NCI-H510A (cell line): ENCODE data around the gene GPR137.

Experiments
- DNase-seq: peaks from one replicate; lab custom pipeline; 2025; lab: John Stamatoyannopoulos, UW

Gene GPR137

DNA sequence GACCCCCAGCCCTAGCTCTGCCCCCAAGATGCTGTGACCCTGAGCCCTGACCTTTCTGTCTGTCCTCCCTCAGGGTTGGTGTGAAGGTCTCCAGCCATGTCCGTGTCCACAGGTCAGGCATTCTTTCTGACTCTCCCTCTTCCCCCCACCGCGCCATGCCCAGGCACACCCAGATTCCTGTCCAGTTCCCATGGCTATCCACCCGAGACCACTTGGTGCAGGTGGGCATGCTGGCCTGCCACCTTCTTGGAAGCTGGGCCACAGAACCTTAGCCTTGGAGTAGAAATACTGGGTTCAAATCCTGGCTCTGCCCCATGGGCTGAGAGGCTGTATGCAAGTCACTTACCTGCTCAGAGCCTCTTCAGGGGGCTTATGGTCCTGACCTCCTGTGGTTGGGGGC is 36.6 kb upstream of the GPR137 start:
- no peak for DNase-seq

- DNase-seq = no peak
Measured at GRCh38 chr11:64249563-64250414, 35.9 kb upstream of the GPR137 start.

DNA sequence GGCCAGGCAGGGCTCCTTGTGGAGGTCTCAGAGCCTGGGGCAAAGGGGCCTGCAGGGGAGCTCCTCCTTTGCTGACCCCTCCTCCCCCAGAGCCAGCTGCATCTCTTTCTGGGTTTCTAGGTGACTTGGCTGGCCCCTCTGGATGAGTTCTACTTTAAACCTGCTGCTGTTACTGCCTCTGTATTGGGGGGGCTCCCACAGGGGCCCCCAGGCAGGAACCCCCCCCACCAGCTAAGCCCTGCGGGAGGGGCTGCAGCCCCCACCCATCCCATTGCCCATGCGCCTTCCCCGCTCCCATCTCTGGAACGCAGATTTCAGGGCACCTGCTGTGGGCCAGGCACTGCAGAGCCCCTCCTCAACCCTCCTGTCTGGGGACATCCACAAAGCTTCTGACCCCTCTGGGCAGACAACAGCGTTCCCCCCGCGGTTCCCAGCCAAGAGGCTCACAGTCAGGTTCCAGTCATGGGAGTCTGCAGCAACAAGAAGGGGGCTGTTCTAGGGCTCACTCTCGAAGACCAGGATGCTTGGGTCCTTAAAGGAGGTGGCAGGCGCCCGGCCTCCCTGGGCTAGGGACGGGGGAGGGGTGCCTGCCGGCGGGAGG is 35.1 kb upstream of the GPR137 start:
- no peak for DNase-seq

DNA sequence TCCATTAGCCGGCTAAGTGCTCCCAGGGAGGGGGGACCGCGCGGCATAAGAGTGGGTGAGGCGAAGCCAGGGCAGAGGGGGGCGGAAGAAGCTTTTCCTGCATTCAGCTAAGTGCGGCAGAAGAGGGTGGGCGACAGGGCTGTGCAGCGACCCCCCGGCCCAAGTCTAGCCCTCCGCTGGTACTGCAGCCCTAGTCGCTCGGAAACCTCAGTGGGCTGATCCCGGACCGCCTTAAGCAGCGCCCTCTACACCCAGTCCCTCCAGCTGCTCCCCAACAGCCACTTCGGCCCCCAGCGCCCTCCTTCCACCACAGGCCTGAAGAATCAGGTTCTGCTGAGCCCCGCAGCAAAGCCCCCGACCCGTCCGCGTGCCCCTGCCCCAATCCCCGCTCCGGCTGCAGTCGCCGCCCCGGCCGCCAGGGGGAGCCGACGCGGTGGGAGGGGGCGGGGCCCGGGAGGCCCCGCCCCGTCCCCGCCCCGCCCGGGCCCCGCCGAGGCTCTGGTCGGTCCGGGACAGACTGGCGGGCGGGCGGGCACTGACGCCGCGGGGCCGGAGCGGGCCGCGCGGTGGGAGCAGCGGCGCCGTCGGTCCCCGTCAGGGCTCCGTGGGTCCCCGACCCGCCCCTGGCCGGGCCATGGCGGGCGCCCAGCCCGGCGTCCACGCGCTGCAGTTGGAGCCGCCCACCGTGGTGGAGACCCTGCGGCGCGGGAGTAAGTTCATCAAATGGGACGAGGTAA is 34.5 kb upstream of the GPR137 start, which contains the start of gene PLCB3:
Gene PLCB3 (plus strand): TSS at position 515 of the 737 bp plus-strand sequence. CDS start 120 bp downstream, at position 635.
- DNase-seq = no peak

- no peak for DNase-seq
Measured at GRCh38 chr11:64251753-64252002, 34.0 kb upstream of the GPR137 start.

- no peak for DNase-seq
Measured at GRCh38 chr11:64252003-64252872, 33.4 kb upstream of the GPR137 start.

GRCh38 chr11:64253043-64253442 is 32.6 kb upstream of the GPR137 start:
- DNase-seq = no peak

- no peak for DNase-seq
Measured at GRCh38 chr11:64253481-64253880, 32.2 kb upstream of the GPR137 start.

- DNase-seq = no peak
Measured at GRCh38 chr11:64254326-64254725, 31.3 kb upstream of the GPR137 start.

DNA sequence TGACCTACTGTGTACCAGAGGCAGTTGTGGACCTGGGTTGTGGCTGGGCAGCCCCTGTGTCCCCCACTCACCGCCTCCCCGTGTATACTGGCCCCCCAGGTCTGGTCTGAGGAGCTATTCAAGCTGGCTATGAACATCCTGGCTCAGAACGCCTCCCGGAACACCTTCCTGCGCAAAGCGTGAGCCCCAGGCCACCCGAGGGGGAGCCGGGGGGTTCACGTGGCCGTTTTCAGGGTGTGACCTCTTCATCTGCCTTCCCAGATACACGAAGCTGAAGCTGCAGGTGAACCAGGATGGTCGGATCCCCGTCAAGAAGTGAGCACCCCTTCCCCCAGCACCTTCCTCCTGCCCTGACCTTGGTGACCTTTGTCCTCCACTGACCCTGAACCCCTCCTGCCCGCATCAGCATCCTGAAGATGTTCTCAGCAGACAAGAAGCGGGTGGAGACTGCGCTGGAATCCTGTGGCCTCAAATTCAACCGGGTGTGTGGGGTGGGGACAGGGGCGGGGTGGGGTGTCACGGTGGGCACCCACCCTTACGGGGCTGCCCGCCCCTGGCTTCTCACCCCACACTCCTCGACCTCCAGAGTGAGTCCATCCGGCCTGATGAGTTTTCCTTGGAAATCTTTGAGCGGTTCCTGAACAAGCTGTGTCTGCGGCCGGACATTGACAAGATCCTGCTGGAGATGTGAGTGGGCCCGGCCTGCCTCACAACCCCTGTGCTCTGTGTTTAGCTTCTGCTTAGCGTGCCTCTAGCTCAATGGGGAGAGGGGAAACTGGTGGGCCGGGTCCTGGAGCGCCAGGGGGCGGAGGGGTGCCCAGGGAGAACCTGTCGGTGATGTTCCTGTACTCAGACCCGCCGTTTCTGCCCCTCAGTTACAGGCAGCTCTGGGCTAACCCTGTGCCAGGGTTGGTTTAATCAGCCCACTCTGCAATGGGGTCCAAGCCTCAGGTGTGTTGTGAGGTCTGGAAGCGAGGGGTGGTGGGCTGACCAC is 30.2 kb upstream of the GPR137 start:
- no peak for DNase-seq

- no peak for DNase-seq
Measured at GRCh38 chr11:64256300-64256699, 29.3 kb upstream of the GPR137 start.

GRCh38 chr11:64258356-64258755 is 27.3 kb upstream of the GPR137 start:
- DNase-seq = no peak

DNA sequence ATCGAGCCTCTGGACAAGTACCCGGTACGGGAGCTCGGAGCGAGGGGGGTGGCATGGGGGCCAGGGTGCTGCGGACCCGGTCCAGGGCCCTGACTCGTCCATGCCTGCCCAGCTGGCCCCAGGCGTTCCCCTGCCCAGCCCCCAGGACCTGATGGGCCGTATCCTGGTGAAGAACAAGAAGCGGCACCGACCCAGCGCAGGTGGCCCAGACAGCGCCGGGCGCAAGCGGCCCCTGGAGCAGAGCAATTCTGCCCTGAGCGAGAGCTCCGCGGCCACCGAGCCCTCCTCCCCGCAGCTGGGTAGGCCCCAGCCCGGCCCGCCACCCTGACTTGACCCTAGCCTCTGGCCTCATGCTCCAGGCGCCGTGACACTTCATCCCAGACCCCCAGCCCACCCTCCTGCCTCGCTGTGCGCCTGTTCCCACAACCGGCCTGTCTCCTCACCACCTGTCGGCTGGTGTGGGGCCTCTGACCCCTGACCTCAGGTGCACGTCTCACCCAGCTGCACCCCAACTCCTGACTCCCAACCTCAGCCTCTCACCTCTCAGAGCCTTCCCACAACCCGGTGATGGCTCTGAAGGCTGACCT is 26.6 kb upstream of the GPR137 start:
- DNase-seq = no peak

DNA sequence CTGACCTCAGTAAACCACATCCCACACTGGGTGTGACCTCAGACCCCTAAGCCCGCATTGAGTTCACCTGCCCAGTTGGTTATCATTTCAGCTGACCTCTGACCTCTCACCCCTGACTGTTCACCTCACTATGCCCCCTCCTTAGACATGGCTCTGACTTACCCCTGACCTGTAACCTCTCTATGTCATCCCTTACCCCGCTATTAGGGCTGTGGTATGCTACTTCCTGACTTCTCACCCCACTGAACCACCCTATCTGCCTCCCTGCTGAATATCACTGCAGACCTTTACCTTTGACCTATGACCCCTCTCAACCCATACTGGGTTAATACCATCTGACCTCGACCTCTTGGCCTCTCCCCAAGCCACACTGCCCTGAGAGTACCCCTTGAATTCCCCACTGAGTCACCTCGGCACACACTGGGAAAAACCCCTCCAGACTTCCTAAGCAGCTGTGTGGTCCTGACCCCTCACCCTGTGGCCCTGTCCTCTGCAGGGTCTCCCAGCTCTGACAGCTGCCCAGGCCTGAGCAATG is 26.0 kb upstream of the GPR137 start:
- DNase-seq = no peak

GRCh38 chr11:64260147-64260708 is 25.4 kb upstream of the GPR137 start:
- no peak for DNase-seq

DNA sequence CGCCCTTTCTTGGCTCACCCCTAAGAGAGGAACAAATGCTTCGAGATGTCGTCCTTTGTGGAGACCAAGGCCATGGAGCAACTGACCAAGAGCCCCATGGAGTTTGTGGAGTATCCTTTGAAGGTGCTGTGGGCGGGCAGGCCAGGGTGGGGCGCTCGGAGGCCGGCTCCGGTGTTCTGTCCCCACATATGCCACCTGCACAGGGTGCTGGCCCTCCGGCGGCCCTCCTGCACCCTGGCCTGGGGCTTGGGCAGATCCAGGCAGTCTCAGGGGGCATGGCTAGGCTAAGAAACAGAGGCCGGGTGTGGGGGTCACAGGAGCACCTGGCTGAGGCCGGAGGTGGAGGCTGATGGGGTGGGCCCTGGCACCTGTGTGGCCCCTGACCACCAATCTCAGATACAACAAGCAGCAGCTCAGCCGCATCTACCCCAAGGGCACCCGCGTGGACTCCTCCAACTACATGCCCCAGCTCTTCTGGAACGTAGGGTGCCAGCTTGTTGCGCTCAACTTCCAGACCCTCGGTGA is 24.0 kb upstream of the GPR137 start:
- no peak for DNase-seq

DNA sequence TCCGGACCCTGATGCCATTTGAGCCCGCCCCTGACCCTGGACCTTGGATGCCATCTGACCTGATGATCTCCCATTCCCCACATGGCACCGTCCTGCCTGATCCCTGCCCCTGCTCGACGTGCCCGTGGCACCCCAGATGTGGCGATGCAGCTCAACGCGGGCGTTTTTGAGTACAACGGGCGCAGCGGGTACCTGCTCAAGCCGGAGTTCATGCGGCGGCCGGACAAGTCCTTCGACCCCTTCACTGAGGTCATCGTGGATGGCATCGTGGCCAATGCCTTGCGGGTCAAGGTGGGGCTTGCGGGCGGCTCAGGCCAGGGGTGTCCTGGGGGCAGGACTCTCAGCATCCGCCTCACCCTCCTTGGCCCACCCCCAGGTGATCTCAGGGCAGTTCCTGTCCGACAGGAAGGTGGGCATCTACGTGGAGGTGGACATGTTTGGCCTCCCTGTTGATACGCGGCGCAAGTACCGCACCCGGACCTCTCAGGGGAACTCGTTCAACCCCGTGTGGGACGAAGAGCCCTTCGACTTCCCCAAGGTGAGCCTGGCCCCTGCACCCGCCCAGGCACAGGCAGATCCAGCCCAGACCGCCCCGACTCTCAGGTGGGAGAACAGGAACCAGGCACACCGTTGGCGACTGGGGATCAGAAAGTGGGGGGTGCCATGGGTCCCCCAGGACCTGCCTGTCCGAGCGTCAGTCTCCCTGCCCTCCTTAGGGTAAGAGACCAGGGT is 23.2 kb upstream of the GPR137 start:
- no peak for DNase-seq

DNA sequence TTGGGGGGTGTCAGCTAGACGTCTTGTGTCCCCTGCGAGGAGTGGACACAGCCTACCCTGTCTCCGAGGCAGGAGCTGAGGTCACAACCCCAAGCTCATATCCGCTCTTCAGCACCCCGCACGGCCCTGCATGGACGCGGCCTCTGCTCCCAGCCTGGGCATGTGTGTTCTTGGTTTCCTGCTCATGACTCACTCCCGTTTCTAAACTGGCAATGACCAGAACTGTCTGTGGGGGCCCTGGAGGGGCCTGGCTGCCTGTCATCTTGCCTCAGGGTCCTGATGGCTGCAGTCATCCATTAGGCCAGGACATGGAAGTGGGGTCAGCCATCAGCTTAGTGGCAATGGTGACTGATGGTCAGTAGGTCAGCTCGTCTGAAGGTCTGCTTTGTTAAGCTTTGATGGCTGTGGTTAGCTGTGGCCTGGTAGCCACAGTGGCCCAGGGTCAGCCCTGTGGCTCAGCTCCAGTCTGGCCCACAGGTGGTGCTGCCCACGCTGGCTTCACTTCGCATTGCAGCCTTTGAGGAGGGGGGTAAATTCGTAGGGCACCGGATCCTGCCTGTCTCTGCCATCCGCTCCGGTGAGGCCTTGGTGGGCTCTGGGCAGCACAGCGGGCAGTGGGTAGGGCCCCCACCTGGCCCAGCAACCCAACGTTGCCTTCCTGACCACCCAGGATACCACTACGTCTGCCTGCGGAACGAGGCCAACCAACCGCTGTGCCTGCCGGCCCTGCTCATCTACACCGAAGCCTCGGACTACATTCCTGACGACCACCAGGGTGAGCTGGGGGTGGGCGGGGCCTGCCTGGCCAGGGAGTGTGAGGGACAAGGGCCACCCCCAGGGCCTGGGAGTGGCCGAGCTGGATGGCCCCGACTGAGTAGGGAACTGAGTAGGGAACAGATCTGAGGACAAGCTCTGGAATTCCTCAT is 22.4 kb upstream of the GPR137 start:
- no peak for DNase-seq
